ENCODE results near the gene DCDC2C.

DCDC2C gene

DNA sequence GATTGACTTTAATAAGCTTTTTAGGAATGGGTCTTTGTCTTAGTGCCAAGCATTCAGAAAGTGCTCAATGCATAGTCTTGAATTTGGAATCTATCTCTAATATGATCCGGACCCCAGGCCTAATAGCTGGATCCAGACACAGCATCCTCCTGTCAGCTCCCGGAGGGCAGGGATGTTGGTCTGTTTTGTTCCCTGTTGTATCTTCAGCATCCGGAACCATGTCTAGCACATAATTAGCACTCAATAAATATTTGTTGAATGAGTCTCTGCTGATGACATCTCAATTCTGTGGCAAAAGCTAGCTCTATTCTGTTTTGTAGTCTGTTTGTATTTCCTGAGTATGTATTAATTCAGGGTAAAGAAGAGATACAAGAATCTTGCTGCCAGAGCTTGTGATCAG is 169.1 kb downstream of the DCDC2C start:
- H3K4me1 ChIP-seq (ENCODE audit: insufficient read depth, low read length, severe bottlenecking), result no peaks in the 10 kb centered on the region
- no peak overlapping the region for H3K27ac ChIP-seq (ENCODE audit: low read depth, low read length, poor library complexity, severe bottlenecking)
- H3K9me3 ChIP-seq (ENCODE audit: low read length), result no peaks in the 10 kb centered on the region
- H3K9ac ChIP-seq (ENCODE audit: low read length), result no peak overlapping the region
- H3K4me2 ChIP-seq (ENCODE audit: low read length), result no peak overlapping the region
- no peaks in the 10 kb centered on the region for H4K20me1 ChIP-seq (ENCODE audit: insufficient read depth, low read length)
- no peak overlapping the region for H3K4me3 ChIP-seq (ENCODE audit: low read depth, low read length, poor library complexity, severe bottlenecking)
- no peak overlapping the region for H2AFZ ChIP-seq (ENCODE audit: low read length)
- H3K79me2 ChIP-seq (ENCODE audit: insufficient read depth, low read length), result no peaks in the 10 kb centered on the region
- no peaks in the 10 kb centered on the region for H3K36me3 ChIP-seq (ENCODE audit: insufficient read depth, low read length)
- TF ChIP-seq, protein P1, sequence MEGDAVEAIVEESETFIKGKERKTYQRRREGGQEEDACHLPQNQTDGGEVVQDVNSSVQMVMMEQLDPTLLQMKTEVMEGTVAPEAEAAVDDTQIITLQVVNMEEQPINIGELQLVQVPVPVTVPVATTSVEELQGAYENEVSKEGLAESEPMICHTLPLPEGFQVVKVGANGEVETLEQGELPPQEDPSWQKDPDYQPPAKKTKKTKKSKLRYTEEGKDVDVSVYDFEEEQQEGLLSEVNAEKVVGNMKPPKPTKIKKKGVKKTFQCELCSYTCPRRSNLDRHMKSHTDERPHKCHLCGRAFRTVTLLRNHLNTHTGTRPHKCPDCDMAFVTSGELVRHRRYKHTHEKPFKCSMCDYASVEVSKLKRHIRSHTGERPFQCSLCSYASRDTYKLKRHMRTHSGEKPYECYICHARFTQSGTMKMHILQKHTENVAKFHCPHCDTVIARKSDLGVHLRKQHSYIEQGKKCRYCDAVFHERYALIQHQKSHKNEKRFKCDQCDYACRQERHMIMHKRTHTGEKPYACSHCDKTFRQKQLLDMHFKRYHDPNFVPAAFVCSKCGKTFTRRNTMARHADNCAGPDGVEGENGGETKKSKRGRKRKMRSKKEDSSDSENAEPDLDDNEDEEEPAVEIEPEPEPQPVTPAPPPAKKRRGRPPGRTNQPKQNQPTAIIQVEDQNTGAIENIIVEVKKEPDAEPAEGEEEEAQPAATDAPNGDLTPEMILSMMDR (IDR thresholded peaks at IDR 0.05; ENCODE audit: low read length), result no peak
- no peak for TF ChIP-seq EZH2 (IDR thresholded peaks at IDR 0.05; ENCODE audit: borderline replicate concordance, low read length)
- H3K9me2 ChIP-seq (ENCODE audit: low read depth, low read length), result no peaks in the 10 kb centered on the region
- H3F3A ChIP-seq (ENCODE audit: insufficient read depth, low read length), result no peaks in the 10 kb centered on the region
- no peaks in the 10 kb centered on the region for H3K27me3 ChIP-seq (ENCODE audit: insufficient read depth, low read length)

DNA sequence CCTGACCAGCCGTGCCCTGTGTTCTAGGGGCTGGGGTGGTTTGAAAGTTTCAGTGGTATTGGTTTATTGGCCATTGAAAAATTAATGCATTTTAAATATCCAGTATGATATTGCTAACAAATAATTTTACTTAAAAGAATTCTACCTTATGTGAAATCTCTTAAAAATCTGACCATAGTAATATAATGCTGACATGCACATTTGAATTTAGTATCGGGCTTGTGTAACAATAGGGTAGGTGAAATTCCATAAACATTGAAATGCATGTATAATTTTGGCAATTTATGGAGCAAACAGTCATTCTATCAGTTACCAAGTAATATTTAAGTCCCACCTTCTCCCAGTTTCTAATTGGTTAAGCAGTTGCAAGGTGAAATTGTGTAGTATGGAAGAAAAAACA is 170.5 kb downstream of the DCDC2C start:
- no peaks in the 10 kb centered on the region for H3K79me2 ChIP-seq (ENCODE audit: insufficient read depth, low read length)
- TF ChIP-seq, protein P1 (IDR thresholded peaks at IDR 0.05; ENCODE audit: low read length), result no peak
- no peak for TF ChIP-seq EZH2 (IDR thresholded peaks at IDR 0.05; ENCODE audit: borderline replicate concordance, low read length)
- H3K4me1 ChIP-seq (ENCODE audit: insufficient read depth, low read length, severe bottlenecking), result no peaks in the 10 kb centered on the region
- H3K9me3 ChIP-seq (ENCODE audit: low read length), result no peaks in the 10 kb centered on the region
- H3K9ac ChIP-seq (ENCODE audit: low read length), result no peak overlapping the region
- no peaks in the 10 kb centered on the region for H4K20me1 ChIP-seq (ENCODE audit: insufficient read depth, low read length)
- no peak overlapping the region for H3K4me3 ChIP-seq (ENCODE audit: low read depth, low read length, poor library complexity, severe bottlenecking)
- no peaks in the 10 kb centered on the region for H3F3A ChIP-seq (ENCODE audit: insufficient read depth, low read length)
- no peak overlapping the region for H3K4me2 ChIP-seq (ENCODE audit: low read length)
- no peak overlapping the region for H3K27ac ChIP-seq (ENCODE audit: low read depth, low read length, poor library complexity, severe bottlenecking)
- H3K27me3 ChIP-seq (ENCODE audit: insufficient read depth, low read length), result no peaks in the 10 kb centered on the region
- H3K36me3 ChIP-seq (ENCODE audit: insufficient read depth, low read length), result no peaks in the 10 kb centered on the region
- H2AFZ ChIP-seq (ENCODE audit: low read length), result no peak overlapping the region
- no peaks in the 10 kb centered on the region for H3K9me2 ChIP-seq (ENCODE audit: low read depth, low read length)

DNA sequence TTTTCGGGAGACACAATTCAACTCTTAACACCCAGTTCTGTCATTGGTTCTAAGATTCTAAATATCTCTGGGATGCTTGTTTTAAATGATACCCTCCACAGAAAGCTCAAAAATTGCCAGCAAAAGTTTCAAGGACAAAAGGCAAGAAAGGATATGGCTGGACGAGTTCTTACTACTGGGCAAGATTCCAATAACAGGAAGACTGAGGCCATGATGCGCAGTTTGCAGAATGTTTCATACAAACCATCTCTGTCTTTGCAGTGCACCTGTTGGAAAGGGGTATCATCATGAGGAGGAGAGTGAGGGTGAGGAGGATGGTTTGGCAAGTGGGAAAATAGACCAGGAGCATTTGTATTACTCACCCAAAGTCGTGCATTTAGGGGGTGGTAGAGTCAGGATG is 172.8 kb downstream of the DCDC2C start:
- no peaks in the 10 kb centered on the region for H4K20me1 ChIP-seq (ENCODE audit: insufficient read depth, low read length)
- H3K4me3 ChIP-seq (ENCODE audit: low read depth, low read length, poor library complexity, severe bottlenecking), result no peak overlapping the region
- H3K4me2 ChIP-seq (ENCODE audit: low read length), result no peak overlapping the region
- no peak overlapping the region for H3K27ac ChIP-seq (ENCODE audit: low read depth, low read length, poor library complexity, severe bottlenecking)
- H3K9ac ChIP-seq (ENCODE audit: low read length), result no peak overlapping the region
- no peaks in the 10 kb centered on the region for H3K9me2 ChIP-seq (ENCODE audit: low read depth, low read length)
- H3K79me2 ChIP-seq (ENCODE audit: insufficient read depth, low read length), result no peaks in the 10 kb centered on the region
- peaks cover under 1% of the 10 kb centered on the region; the same call in 1 of the 2 replicates for H3K27me3 ChIP-seq (ENCODE audit: insufficient read depth, low read length)
- no peaks in the 10 kb centered on the region for H3K4me1 ChIP-seq (ENCODE audit: insufficient read depth, low read length, severe bottlenecking)
- no peaks in the 10 kb centered on the region for H3K9me3 ChIP-seq (ENCODE audit: low read length)
- no peaks in the 10 kb centered on the region for H3K36me3 ChIP-seq (ENCODE audit: insufficient read depth, low read length)
- TF ChIP-seq, protein P1 (IDR thresholded peaks at IDR 0.05; ENCODE audit: low read length), result no peak
- no peak for TF ChIP-seq EZH2 (IDR thresholded peaks at IDR 0.05; ENCODE audit: borderline replicate concordance, low read length)
- no peaks in the 10 kb centered on the region for H3F3A ChIP-seq (ENCODE audit: insufficient read depth, low read length)
- H2AFZ ChIP-seq (ENCODE audit: low read length), result no peak overlapping the region
